T-helper 1 cell treated with Interleukin-12 subunit alpha and Interleukin-12 subunit beta and Interleukin-4 antibody, amounts not matched to agents 30 ng/mL and 1 ng/mL, for 36 hours (primary cell): ENCODE measurements around the gene RNF150. TPM values are rescaled to one million over a fixed set of nuclear protein-coding genes. Genes with fewer than 3 reads are reported as not detected.

ENCODE experiments used
- intact Hi-C: fragments of 100-400 bp; cut with micrococcal nuclease; formaldehyde crosslinking; loops from one replicate; pipeline ENCODE4 v1.15.1; 2024
- total RNA-seq: library from RNA; stranded (reverse); gene quantifications from 2 replicates; pipeline ENCODE4 v1.2.3, GENCODE V29; 2022

Gene RNF150
- total RNA-seq, 1 donor from 2014 or later, result 0.25 TPM

DNA sequence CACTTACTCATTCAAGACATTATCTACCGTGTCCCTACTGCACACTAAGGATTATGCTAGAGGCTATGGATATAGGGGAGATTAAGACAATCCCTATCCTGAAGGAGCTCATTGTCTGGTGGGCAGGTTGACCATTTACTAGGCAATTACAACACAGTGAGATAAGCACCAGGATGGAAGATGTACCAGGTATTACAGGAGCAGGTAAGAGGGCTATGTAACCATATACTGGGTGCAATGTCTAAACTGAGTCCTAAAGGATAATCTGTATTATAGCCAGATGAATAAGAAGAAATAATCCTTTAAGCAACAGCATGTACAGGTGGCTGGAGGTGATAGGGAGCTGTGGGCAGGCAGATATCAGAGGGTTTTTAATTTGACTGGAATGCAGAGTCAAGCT, 263.8 kb downstream of the RNF150 start:
- intact Hi-C loops, result no loop called here

DNA sequence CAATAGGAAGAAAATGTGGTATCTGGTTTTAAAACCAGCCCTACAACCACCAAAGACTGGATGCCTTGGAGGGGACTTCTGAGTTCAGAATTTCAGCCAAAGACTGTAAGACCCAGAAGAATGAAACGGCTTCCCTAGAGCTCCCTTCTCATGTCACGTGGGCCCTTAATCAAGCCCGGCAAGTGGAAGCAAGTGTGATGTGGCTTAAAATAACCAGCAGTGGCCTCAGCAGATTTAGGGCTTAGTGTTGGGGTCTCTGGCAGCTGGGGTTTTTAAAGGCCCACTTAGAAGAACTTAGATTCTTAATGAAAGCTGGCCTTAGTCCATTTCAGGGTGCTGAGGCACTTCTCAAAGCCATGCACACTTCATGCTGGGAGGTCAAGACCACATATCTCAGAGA, 265.9 kb downstream of the RNF150 start:
- intact Hi-C loops, result no loop called here

DNA sequence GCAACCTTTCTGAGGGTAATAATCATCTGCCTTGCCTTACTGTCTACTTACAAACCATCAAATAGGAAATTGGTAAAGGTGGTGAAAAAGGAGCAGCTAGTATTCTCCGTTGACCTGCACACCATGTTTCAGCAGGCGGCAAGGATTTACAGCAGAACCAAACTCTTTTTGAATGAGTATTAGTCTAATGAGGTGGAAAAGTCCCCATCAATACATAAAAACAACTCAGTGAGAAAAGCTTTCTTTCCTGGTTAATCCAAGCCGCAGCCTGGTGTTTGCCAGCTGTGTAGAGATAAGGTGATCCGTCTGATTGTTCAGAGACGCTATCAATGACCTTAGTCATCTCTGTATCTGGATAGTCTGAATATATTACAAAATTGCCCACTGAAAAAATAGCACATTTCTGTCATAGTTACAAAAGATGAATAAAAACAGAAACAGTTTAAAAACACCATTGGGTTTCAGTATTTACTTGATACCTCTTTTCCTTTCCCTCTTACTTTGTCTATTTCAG, 266.7 kb downstream of the RNF150 start:
- intact Hi-C loops, result no loop called here

DNA sequence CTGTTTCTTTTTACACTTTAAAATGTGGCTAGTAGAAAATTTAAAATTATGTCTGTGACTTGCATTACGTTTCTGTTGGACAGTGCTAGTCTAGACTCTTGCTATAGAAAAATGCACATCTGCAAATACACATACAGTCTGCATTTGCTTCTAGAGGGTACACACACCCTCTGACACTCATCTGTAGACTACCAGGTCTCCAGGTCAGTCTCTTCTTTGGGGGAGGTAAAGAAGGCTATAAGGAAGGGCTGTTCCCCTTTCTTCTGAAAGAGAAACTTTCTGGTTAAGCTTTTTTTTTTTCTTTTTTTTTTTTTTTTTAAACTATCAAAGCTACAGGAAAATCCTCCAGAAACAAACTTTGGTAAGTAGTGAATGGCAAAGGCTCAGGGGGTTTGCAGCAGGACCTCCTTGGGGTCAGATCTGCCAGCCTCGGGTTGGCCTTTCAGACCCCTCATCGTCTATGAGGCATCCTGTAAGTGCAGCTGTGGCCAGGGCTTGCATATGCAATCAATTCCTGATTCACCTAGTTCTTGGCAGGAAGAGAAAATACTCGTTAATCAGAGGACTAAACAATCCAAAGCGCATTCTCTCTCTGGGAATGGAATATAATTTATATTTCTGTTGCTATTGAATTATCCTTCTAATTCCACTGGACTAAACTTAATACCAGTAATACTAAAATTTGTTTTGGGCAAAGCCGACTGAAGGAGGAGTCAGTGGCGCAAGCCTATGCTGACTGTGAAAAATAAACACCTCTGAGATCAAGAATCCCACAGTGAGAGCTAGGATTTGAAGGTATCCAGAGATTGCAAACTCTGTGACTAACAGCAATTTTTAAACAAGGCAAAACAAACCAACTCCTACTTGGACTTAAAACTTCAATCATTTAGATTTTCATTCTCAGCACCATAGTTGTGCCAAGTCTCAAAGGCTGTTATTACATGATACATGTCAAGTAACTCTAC, 267.7 kb downstream of the RNF150 start:
- intact Hi-C loops, result no loop called here

DNA sequence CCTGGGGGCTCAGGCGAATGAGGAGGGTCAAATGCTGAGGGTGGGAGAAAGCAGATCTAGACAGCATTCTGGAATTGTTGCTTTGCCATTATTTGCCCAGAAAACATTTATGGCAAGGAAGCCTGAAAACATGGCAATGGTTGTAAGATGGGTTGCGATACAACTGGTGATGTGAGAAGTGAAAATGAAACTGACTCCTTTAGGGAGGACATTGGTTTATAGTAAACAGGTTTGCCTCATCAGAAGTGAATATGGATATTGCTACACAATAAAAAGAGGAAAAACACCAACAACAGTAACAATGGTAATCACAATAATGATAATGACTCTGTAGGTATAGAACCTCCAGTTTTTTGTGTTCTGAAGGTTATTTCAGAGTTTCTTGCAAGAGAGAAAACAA, 270.1 kb downstream of the RNF150 start:
- intact Hi-C loops, result loop anchor here (5.0 kb wide), 2 partner anchors 359 to 1264 kb away; partner anchors contain the start of gene ZNF330

DNA sequence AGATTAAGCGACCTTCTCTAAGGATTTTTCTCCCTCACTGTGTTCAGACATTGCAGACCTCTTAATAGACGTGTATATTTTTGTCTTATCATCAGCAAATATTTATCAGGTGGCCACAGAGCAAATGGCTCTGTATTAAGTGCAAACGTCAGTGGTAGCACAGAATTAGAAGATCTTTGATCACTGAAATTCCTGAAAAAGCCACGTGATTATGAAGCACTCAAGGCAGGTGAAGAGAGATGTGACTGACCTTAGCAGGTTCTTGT, 271.2 kb downstream of the RNF150 start:
- intact Hi-C loops, result loop anchor here (5.0 kb wide), 2 partner anchors 360 to 1265 kb away; partner anchors contain the start of gene ZNF330

DNA sequence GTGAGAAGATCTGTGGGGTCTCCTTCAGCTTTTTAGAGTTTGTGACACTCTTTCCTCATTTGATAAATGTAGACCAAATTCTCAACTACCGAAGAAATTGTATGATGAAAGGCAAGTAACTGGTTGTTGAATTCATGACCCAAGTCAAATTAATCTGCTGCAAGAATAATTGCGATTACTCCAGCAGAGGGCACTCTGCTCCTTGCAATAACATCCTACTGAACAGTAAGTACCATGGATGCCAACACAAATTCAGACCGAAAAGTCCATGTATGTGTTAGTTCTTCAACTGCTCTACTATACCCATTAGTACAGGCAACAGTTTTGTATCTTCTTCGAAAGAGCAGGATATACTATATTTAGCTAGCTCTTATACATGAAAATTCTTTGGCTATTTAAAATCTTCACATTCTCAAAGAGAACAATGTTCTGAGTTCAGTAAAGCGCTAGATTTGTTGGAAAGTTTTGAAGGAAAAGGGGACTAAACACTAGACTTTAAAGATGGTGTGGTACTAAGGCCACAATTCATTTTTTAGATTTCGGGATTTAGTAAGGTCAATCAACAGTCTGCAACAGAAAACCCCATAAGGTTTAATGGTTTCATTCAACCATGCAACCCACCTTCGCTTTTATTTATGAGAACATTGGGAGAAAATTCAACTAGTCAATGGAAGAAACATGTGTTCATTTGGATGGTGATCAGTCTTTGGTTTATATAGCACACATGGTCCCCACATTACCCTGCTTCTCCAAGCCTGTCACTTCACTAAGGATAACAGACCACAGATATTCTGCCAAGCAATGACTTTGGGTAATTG, 271.7 kb downstream of the RNF150 start:
- intact Hi-C loops, result loop anchor here (1.0 to 5.0 kb wide), 5 partner anchors 23 to 1986 kb away; partner anchors contain the start of genes RNF150 and ZNF330

DNA sequence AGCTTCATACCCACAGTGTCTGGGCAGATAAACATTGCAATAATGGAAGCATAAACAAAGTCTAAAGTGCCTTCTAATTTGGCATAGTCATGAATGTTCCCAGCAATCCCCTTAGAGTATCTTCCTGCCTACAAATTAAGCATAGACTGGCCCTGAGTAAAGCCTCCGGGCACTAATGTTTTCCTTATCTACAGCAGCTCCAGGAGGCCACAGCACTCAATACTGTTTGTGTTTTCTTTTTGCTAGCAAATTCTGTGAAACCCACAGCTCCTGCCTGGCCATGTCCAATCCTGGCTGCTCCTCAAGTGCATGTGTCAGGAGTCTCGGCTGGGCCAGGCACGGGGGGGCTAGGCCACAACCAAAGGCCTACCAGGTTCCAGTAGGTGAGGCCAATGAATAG, 274.4 kb downstream of the RNF150 start:
- intact Hi-C loops, result no loop called here

DNA sequence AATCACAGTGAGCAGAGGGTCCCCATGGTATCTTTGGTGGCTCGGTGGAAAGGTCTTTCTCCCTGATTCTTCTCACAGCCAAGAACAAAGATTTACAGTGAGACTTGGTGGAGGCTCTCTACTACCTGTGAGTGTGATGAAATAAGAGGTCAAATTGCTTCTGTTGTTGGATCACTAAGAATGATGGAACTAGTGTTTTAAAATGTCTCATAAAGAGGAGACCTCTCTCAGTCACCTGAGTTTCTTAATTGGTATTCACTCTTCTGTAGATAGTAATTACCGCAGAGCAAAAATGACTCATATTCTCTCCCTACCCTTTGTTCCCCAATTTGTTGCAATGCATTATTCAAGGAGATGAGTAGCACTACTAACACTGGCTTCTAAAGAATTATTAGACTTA, 276.2 kb downstream of the RNF150 start:
- intact Hi-C loops, result no loop called here

DNA sequence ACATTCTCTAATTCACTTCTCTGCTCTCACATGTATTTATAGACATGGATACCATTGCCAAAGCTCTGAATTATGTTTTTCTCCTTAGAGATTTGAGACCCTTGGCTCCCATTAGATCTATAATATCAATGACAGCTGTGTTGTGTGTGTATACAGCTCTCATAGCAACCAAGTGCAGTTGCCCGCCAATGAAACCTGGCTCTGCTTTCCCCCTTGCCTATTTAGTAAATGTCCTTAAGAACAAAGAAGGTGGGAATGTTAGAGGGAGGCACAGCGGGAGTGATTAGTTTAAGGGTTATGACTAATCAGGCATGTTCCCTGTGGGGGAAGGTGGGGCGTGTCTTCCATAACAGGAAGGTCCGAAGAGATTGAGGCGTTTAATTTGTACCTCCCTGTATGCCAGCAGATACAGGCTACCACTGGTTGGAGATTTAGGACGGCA, 276.6 kb downstream of the RNF150 start:
- intact Hi-C loops, result no loop called here

DNA sequence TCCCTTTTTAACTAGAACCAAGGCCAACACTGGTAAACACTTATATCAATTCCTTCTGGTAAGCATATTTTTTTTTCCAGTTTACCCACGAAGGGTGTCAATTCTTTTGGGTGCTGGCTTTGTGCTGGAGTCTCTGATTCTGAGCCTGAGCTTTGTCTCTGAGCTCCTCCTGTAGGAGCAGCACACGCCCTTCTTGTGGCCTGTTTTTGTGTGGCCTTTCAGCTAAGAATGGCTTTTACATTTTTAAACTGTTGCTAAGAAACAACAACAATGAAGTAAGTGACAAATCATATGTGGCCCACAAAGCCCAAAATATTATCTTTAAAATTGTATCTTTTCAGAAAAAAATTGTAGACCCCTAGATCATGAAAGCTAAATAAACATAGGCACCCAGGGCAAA, 279.1 kb downstream of the RNF150 start:
- intact Hi-C loops, result loop anchor here (5.0 kb wide), 1 partner anchor 1237 kb away; no protein-coding TSS in a partner anchor

DNA sequence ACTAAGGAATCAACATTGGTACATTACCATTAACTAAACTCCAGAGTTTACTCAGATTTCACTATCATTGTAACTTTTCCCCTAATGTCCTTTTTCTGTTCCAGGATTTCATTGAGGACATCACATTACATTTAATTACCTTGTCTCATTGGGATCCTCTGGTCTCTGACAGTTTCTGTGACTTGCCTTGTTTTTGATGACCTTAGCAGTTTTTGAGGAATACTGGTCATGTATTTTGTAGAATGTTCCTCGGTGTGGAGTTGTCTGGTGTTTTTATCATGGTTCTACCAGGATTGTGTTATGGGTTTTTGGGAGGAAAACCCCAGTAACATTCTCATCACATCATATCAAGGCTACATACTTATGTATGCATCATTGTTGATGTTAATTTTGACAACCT, 281.5 kb downstream of the RNF150 start:
- intact Hi-C loops, result loop anchor here (1.0 to 5.0 kb wide), 8 partner anchors 109 to 1249 kb away; no protein-coding TSS in a partner anchor

DNA sequence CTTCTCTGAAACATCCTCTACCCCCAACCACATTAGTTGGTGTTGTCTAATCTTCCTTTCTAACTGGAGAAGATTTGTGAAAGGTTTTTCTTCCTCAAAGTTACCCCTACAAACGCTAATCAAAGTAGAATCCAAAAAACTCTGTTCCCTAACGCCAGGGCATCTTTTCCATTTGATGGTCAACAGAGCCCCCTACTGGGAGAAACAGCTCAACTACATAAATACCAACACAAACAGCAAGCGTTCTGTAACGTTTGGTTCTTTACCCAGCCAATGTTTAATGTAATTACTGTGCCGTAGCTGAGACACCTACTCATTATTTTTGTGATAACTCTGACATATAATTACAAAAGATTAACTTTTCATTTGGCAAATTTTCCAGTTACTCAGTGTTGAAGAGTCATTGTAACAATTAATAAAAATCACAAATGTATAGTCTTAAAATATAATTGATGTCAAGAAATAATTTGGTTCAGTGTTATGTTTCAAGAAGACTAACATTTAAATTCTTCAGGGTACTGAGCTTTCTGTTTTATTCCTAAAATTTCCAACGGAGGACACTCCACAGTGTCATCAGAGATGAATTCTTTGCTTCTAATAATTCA, 282.1 kb downstream of the RNF150 start:
- intact Hi-C loops, result loop anchor here (1.0 to 5.0 kb wide), 8 partner anchors 108 to 1248 kb away; no protein-coding TSS in a partner anchor

DNA sequence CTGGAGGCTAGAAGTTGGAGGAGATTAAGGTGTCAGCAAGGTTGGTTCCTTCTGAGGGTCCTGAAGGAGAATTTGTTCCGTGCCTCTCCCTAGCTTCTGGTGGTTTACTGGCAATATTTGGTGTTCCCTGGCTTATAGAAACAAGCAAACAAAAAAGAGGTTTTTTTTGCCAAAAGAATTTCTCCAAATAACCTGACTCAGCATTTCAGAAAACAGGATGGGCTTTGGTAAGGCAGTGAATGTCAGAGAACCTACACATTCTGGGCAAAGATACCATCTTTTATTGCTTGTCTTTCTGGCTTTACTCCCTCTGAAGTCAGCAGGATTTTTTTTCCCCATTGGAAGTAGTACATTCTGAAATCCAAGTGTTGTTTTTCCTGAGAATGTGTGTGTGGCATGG, 283.7 kb downstream of the RNF150 start:
- intact Hi-C loops, result no loop called here

DNA sequence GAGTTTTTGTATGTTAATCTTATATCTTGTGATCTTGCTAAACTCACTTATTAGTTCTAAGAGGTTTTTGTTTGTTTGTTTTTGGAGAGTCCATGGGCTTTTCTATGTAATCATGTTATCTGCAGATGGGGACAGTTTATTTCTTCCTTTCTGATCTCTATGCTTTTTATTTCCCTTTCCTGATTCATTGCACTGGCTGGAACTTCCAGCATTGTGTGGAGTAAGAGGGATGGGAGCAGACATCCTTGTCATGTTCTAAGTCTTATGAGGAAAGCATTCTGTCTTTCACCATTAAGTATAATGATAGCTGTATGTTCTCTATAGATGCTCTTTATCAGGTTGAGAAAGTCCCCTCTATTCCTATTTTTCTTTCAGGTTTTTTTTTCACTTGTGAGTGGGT, 286.5 kb downstream of the RNF150 start:
- intact Hi-C loops, result no loop called here

DNA sequence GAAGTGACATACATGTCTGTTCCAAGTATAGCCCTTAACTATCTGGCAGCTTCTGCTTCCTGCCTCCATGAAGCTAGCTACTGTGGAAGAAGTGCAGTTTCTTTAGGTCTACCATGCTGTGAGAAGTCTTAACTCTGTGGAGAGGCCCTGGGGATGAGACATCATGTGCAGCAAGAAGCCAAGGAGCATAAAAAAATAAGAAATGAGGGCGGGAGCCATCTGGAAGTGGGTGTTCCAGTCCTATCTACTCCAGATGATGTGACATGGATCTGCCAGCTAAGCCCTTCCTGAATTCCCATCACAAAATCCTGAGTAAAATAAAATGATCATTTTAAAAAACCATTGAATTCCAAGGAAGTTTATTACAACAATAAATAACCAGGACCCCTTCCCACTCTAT, 289.2 kb downstream of the RNF150 start:
- intact Hi-C loops, result no loop called here

DNA sequence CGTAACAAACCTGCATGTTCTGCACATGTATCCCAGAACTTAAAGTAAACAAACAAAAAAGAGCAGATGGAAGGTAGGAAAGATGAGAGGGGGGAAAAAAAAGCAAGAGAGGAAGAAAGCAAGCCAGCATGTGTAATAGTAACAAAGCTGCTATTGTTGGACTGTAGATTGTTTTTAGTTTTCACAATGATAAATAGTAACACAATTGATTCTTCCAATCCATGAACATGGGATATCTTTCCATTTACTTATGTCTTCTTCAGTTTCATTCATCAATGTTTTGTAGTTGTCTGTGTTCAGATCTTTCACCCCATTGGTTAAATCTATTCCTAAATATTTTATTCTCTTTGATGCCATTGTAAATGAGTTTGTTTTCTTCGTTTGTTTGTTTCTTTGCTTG, 292.1 kb downstream of the RNF150 start:
- intact Hi-C loops, result no loop called here

DNA sequence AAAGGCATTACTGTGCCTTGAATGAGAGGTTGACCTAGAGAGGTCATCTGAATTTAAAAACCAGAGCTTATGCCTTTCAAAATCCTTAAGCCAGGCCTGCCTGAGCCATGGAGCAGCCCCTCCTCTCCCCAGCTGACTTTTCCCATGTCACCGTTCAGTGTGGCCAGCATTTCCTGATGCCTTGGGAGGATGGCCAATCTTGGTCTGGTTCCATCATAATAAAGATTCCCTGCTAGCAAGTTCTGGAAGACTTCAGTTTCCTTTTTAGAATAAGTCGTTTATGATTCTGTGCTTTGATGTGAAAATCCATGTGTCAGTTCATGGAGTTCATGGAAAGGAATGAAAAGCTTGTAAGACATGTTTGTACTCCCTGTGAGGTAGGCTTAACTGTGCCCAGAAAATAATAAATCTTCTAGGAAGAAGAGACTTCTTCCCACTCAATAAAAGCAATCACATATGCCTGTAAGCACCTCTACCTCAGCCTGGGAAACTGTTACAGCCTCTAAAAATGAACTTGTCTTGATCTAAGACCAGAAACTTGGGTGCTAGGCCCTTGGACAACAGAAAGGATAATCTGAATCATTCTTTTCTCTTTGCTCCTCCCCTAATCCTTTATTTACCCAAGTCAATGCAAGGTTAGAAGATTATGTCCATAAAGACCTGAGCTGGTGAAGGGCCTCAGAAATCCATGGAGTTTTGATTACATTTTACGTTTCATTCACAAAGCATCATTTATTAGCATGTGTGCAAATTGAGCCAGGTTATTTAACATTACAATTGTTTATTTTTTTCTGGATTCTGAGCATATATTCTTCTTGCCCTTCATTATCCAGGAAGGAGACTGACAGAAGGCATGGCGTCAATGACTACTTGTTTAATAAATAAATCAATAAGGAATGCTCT, 293.1 kb downstream of the RNF150 start:
- intact Hi-C loops, result no loop called here

DNA sequence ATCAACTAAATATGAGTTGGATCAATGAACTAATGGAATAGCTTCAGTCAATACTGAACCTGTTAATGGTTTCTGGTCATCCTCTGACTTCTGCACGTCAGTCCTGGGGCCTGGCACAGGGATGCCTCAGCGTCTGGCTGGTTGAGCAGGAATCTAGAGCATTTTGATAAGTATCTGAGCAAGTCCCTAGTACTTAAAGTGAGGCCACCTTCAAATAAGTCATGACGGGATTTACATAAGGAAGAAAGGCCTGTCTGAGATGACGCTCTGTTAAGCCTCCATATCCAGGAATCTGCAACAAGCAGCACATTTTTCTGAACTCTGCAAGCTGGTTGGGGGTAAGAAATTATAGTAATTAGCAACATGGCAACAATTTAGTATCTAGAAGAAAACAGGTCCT, 293.9 kb downstream of the RNF150 start:
- intact Hi-C loops, result no loop called here

DNA sequence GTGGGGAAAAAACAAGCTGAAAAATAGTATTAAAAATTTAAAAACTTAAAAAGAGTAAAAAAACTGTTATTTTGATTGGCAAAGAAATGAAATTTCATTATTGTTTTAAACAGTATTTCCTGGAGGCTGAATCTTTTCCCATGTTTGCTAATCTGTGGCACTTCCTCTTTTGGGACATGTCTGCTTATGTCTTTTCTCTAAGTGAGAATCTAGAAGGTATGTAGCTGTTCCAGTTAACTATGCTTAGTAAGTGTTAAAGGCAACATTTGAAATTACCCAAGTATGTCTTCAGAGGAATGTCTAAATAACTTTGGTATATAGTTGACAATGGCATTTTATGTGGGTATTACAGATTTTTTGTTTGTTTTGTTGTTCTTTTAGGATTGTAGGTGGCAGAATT, 295.5 kb downstream of the RNF150 start:
- intact Hi-C loops, result no loop called here
